Activated CD8-positive, alpha-beta memory T cell treated with anti-CD3 and anti-CD28 coated beads for 48 hours (primary cell): Measurements from ENCODE around the gene VPS54.

ENCODE experiments used
- DNase-seq, 3 experiments: peaks; one replicate each; pipeline ENCODE4 v3.0.0-alpha.2; 2020; ENCODE audit warnings: low read depth in 2 of 3, low spot score in 2 of 3

Gene VPS54

DNA sequence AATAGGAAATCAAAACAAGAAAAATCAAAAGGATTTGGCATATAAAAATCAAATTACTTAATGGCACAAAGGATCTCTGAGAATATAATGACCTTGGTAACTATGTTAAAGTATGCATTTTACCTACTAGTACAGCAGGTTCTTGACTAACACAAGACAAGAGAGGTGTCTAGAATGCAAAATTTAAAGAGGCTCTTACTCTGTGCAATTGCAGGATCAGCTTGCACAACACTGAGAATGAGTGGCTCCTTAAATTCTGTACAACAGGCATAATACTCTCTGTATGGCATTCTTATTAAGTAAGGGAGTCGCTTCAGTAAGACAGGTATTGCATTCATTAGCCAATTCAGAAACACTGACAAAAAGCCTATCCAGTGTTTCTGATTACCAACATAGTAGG, 104.9 kb downstream of the VPS54 start:
- no peak for DNase-seq

DNA sequence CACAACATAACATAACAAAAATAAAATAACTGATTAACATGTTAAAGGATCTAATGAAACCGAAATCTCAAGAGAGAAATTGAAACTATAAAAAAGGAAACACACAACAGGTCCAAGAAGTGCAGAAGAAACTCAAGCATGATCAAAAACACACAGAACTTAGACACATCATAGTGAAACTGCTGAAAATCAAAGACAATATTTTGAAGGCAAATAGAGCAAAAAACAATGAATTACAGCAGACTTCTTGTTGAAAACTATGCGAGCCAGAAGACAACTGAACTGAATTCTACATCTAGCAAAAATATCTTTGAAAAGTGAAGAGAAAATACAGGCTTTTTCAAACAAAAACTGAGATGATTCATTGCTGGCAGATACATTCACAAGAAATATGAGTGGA, 116.2 kb downstream of the VPS54 start:
- DNase-seq = no peak

DNA sequence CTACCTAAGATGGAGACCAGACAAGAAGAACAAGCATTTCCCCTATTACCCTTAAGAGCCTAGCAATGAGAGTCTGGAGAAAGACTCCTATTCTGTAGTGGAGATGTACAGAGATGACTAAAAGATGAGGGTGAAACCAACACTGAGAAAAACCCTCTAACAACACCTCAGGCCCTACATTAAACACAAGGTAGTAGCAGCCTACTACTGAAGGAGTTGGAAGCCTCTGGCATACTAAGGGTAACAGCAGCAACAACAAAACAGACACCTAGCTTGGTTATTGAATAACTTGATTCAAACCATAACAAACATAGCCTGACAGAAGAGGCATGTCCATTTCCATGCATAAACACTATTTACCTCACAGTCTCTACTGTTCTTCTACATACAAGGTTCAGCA, 117.1 kb downstream of the VPS54 start:
- no peak for DNase-seq

DNA sequence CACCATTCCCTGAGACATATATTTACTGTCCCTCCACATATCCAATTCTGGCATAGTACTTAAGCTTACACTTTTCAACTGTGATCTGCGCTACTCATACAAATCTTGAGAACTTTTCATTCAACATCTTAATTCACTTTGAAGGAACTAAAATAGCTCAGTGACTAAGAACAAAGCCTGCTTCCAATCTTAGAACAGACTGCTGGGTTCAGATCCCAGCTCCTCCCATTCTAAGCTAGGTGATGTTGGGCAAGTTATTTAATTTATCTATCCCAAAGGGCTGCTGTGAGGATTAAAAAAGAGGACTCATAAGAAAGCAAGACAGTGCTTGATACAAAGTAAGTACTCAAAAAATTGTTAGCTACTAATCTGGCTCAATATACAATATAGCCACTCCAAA, 119.6 kb downstream of the VPS54 start:
- DNase-seq = no peak

DNA sequence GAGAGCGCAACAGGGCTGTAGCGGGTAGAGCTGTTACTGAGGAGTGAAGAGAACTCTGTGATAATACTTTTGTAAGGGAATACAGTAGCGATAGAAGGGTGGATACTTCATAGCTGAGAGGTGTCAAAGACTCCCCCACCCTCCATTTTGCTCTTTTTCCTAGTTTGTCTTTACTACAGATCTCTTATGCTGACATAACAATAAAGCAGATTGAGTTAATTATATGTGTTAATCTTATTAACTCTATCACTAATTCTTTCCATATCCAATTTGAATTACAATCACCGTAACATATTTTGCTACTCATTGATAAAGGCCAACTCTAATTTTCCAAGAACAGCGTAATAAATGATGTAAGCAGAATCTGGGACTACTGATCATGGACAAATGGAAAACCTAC, 120.4 kb downstream of the VPS54 start:
- DNase-seq = no peak

DNA sequence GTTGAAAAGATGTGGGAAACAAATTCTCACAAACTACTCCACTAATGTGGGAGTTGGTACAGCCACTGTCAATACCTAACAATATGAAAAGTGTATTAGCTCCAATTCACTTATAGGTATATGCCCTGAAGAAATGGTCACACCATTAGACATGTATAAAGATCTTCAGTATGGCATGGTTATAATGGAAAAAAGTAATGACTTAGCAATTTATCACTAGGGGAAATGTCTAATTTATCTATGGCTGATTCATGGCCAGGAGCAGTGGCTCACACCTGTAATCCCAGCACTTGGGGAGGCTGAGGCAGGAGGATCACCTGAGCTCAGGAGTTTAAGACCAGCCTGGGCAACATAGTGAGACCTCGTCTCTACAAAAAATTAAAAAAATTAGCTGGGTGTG, 125.1 kb downstream of the VPS54 start:
- no peak for DNase-seq

DNA sequence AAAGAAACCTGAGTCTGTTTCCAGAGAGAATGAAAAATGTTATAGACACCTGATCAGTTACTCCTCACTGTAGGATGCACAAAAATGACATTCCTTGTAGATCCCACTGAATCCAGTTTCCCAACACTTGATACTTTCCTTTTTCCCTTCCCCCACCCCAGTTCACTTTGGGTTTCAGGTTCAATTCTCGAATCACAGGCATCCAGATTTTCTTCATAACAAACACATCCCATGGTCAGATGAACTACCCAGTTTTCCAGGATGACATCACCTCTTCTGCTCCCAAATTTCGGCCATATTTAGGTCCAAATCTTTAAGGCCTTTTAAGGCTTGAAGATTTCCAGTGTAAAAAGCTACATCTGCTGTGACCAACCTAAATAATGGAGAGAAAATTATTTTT, 126.1 kb downstream of the VPS54 start:
- DNase-seq = no peak

DNA sequence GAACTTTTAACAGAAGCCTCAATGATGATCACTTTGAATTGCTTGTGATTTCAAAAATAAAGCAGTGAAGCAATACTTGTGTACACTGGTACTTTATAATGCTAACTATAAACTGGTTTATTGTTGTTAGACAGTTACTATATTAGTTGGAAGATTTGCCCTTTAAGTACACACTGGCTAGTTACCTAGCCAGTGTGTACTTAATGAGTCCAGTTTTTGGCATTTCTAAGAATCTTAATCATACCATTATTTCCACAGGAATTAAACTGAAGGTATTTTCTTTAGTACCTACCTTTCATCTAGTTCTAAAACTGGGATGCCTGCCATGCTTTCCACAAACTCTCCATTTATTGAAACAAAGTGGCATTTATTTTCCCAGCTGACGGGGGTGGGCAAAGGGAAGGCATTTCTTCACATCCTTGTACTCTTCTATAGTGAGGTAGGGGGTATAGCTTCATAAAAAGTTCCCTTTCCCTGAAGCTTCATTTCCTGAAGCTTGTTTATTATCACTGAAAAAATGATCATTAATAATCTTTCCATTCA, 127.7 kb downstream of the VPS54 start:
- DNase-seq = no peak

DNA sequence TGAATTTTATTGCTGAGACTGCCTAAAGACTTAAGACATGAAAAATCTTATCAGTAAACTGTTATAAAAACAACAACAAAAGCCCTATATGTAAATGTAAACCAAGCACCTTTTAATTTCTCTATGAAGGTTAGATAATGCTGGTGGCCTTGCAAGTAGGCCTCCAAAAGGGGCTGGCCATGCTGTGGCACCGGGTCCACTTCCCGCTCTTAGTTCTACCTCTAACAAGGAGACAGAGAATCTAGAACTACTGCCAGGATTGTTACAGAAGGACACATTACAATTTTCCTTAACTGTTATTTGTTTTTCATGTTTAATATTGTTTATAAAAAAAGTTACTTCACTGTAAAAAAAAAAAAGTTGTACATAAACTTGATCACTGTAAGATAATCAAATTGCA, 128.6 kb downstream of the VPS54 start:
- DNase-seq = no peak

DNA sequence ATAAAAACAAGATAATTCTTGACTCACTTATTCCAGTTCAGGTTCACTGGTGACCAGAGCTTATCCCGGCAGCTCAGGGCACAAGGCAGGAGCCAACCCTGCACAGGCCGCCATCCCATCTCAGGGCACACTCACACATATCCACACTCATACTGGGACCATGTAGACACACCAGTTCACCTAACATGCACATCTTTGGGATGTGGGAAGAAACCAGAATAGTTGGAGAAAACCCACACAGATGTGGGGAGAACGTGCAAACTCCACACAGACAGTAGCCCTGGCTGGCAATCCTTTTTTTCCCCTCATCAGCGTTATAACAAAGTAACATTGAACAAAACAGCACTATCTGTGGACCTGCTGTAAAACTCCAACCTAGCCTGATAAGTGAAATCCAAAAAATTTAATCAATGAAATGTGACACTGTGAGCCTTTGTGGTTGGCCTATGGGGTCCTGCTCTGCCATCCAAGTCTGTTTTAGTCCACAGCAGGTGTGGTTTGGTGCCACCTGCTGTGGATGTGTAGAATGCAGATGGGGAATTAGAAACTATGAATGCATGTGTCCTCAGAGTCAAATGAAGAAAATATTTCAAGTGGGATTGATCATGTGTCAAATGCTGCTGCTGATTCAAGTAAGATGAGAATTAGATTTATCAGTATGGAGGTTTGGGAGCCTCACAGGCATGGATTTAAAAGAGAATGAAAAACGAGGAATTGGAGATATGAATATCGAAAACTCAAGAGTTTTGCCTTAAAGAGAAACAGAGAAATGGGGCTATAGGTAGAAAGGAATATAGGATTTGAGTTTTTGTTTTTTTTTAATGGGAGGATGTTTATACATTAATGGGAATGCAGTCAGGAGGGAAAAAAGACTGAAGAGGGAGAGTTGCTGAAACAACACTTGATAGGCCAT, 130.5 kb downstream of the VPS54 start:
- DNase-seq = no peak

DNA sequence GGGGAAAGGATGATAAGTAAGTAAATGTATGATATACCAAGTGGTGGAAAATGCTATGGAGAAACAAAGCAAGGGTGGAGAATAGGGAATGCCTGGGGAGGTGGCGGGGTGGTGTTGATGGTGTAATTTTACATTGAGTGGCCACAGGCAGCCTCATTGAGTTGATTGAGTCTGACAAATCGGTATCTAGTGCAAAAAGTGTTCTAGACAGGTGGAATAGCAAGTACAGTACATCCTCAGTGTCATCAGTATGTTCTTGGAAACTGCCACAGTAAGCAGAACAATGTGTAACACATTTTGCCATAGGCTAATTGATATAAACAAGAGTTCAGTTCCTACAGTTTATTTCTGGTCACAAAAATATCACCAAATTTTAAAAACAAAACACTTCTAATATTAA, 131.2 kb downstream of the VPS54 start:
- DNase-seq = no peak

DNA sequence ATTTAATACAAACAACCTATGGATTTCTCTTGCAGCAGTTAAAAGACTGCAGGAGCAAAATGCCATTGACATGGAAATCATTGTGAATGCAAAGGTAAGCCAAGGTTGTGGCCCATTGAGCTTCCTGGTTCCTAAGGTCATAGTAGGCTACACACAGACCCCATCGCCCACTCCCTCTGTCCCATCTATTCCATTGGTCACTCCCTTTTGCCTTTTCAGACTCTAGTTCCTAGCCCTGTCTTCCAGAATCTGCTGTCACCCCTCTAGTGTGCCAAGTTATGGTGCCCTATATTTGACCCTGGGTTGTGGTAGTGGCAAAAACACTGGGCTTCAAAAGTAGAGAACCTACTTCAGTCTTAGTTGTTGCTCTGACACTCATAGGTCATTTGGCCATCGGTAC, 132.8 kb downstream of the VPS54 start:
- no peak for DNase-seq

DNA sequence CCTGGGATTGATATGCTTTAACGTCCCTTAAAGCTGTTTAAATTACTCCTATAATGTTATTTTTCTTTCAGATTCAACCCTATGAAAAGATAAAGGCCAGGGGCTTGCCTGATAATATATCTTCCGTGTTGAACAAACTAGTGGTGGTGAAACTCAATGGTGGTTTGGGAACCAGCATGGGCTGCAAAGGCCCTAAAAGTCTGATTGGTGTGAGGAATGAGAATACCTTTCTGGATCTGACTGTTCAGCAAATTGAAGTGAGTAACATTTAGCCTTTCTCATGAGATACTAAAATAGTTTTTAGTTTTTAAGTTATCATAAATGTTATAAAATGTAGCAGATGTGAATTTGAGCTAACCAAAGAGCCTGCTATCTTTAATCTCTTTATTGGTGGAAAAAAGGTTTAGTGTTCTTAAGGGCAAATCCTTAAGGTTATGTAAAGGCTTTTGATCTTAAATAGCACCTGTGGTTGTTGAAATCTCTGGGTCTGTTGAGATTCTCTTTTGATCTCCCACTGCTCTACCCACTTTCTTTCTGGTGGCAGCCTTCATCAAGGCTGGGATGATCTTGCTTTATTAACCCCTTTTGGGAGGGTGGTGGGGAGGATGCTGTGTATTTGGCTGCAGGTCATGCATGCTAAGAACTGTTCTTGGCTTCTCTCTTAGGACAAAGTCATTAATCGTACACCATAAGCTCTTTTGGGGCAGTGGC, 136.7 kb downstream of the VPS54 start:
- DNase-seq = no peak

DNA sequence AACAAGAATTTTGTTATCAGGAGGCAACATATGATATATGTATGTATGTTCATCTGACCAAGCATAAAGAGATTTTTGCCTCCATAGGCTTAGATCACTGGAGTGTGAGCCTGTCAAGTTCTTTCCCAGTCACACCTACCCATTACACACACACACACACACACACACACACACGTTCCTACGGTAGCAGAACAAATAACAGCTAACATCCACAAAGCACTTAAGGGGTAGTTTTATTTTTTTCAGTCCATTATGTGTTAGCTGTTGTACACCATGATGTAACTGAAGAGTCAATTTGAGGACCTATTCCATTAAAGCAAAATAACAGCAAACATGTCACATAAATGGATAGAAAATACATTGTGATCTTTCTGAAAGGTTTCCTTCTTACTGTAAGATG, 138.0 kb downstream of the VPS54 start:
- DNase-seq = no peak

DNA sequence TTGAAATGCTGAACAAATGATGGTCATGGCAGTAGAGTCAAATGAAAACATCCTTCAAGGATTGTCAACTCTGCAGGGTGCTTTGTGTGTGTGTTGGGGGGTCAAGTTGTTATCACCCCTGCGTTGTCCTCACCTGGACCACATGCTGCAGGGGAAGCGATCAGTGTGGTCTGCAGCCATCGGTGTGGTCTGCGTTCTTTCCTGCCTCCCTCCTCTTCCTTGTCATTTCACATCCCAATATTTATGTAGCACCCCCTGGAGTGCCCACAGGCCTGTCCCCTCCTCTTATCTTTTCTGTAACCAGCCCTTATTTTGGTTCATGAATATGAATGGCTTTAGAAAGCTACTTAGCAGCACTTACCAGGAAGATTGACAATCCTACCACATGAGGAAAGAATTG, 138.6 kb downstream of the VPS54 start:
- no peak for DNase-seq

DNA sequence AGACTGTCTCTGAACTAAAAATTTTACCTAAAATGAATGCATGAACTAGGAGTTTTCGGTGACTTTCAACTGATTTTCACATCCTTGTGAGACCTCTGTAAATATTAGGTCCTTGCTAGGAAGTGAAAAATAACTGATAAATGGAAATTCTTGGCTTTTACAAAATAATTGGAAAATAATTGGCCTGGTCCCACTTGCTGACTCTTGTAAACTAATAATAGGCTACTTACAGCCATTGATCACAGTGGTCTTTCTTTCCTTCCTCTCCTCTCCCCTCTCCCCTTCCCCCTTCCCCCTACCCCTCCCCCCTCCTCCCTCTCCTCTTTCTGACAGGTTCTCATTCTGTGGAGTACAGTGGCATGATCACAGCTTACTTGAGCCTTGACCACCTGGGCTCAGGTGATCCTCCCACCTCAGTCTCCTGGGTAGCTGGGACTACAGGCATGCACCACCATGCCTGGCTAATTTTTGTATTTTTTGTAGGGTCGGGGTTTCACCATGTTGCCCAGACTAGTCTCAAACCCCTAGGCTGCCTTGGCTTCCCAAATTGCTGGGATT, 139.3 kb downstream of the VPS54 start:
- DNase-seq = no peak

DNA sequence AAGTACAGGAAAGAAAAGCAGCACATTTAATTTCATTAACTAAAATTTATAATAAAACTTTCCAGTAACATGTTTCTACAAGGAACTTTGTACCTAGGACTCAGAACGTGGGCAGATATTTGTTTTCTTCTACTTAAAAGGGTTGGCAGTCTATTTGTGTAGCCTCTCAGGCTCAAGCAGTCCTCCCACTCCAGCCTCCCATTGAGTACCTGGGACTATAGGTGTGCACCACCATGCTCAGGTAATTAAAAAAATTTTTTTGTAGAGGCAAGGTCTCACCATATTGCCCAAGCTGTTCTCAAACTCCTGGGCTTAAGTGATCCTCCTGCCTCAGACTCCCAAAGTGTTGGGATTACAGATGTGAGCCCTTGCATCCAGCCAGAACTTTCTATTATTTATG, 140.7 kb downstream of the VPS54 start:
- no peak for DNase-seq

DNA sequence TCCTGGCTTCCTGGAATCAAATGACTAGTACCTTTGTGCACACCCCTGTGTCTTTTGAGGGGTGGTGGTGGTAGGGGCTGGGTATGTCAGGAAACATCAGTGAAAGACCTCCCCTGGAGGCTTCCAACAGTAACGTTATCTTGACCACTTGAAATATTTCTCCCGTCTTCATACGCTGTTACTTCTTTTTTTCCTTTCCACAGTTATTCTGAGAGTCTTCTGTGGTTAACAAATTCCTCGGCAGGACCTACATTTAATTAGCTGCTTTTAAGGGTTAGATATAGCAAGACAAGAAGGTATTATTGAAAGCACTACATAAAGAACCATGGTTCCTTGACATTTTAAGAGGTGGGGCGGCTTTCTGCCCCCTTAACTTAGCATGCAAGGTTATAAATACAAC, 142.9 kb downstream of the VPS54 start:
- no peak for DNase-seq

DNA sequence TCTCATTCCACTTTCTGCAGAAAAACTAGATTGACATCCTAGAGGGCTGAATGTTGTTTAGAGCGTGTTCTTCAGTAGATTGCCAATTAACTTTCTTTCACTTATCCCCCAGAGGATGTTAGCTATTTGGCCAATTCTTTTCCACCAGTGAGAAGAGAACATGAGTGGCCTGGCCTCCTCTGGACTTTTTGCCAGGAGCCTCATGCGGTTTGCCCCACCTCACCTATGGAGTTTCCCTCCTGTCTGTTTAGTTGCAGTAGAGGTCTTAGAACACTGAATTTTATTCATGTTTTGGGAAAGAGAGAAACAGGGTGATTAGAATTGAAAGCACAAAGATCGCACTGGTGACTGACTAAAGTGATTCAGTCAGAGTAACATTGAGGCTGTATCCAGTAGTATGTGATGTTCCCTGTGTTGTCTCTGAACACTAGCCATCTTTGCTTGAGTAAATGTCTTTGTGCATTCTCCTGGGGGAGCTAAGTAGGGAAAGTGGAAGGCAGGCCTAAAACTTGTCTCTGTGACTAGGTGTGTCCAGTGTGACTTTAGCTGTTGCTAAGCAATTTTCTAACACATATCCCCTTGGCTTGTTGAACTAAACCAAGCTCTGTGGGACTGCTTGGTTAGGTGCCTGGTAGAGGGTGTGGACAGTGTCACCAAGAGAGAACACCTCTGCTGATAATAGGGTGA, 143.5 kb downstream of the VPS54 start:
- DNase-seq = no peak

DNA sequence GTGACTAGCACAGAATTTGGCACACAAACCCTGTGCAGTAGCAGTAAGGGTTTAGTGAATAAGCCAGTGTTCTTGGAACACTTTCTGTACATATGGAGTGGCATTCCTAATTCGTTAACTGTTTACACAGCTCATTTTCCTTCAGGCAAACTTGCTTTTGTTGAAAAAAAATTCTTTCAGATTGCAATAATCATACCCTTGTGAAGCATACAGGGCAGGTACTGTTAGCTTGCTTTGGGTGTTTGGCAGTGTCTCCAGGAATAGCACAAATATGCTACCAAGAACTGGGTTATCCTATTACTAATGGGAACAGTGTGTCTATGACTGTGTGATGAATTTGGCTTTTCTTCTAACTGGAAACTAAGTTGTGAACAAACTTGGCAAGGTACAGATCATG, 144.1 kb downstream of the VPS54 start:
- no peak for DNase-seq
